Measurements from ENCODE around the gene RPUSD3.

GRCh38 chr3:9875448-9875847 lies 31.6 kb upstream of the RPUSD3 start:
- TF ChIP-seq CEBPB (IDR thresholded peaks at IDR 0.05) (no peak), FOXM1 (IDR thresholded peaks at IDR 0.05; ENCODE audit: borderline replicate concordance, low read depth) (no peak)
